NCI-H2227 (cell line): ENCODE data around the gene GLDN.
"Not testable (repeated sequence)": the region's sequence is repeated elsewhere in the genome, so short reads cannot be mapped to it uniquely, and the experiment has no call there.

Experiments used
- DNase-seq: peaks from one replicate; lab custom pipeline; 2025; ENCODE audit not compliant: unreplicated experiment; lab: John Stamatoyannopoulos, UW

Gene GLDN

DNA sequence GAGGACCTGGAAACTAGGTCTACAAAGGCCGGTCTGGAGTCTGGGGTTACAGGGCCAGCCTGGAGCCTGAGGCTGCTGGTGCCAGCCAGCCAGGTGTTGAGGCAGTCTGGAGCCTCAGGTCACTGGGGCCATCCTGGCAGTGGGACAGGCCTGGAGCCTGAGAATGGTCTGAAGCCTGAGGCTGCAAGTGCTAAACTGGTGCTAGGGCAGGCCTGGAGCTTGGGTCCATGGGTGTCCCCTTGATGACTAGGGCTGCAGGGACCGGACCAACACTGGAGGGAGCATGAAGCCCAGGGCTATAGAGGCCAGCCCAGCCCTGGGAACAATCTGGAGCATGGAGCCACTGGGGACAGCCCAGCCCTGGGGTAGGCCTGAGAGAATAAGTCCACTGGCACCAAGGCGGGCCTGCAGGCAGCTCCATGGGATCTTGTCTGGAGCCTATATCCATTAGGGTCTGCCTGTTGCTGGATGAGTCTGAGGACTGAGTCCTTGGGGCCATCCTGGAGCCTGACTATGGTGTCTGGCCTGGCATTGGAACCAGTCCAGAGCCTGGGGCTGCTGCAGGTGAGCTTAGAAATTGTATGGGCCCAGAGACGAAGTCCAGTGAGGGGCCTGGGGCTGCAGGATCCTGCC, 101.9 kb downstream of the GLDN start:
- DNase-seq, result no peak

DNA sequence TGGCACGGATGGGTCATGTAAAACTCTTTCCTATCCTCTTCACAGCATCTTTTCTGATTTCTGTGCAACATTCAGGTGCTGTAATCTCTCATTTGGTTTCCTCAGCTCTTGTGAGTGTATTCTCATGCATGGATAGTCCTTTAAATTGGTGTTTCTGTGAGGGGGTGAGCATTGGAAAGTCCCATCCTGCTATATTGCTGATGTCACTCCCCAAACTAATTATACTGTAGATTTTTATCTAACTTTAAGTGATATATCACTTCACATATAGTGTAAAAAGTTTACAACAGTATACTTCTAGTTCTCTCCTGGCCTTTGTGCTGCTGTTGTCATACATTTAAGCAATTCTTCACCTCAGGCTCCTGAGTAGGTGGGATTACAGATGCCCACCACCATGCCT, 102.7 kb downstream of the GLDN start:
- no peak for DNase-seq

DNA sequence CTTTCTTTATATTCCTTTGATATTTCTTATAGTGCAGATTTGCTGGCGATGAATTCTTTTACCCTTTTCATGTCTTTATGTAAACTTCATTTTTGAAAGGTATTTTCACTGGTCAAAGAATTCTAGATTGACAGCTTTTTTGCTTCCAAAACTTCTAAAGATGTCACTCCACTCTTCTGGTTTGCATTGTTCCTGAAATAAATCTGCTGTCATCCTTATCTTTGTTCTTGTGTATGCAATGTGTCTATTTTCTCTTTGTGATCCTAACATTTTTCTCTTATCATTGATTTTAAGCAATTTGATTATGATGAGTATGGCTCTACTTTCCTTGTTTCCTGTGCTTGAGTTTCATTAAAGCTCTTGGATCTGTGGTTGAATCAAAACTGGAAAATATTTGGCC, 103.4 kb downstream of the GLDN start:
- no peak for DNase-seq

DNA sequence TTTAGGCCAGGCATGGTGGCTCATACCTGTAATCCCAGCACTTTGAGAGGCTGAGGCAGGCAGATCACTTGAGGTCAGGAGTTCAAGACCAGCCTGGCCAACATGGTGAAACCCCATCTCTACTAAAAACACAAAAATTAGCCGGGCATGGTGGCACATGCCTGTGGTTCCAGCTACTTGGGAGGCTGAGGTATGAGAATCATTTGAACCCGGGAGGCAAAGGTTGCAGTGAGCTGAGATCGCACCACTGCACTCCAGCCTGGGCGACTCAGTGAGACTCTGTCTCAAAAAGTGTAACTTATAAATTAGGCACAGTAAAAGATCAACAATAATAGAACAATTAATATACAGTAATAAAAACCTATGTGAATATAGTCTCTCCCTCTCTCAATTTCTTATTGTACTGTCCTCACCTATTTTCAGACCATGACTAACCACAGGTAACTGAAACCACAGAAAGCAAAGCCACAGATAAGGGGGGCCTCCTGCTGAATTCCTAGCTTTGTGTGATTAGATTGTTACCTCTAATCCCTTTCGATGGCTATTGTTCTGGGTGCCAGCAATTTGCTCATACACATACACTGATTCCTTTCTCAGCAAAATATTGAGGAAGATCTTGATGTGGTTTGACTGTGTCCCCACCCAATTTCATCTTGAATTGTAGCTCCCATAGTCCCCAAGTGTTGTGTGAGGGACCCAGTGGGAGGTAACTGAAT, 104.7 kb downstream of the GLDN start:
- DNase-seq, result not testable (repeated sequence)

DNA sequence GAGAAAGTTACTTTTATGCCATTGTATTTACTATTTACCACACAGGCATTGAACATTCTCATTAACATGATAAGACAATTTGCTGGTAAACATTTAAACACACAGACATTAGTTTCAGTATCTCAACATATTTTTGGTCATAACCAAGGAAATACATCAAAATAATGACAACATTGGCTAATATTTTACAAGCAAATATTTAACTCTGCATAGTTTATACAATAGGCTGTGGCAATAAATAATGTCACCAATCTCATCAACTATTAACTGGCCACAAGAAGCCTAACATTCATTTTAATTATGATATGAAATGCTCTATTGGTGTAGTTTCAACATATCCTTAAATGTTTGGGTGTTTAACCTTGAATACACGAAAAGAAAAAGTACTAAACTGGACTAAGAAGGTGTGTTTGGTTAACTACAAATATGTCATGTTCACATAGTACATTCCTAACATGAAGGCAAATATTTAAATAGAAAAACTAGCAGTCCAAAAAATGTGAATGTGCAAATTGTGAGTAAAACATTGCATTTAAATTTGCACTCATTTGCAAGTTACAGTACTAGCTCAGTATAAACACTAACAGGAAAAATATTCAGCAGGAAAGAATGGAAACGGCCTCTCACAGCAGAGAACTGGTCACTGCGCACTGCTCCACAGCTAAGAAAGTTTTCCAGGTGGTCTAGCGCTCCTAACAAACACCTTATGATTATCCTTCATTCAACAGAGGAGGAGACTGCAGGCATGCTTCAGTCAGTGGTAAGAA, 106.6 kb downstream of the GLDN start:
- DNase-seq, result no peak

DNA sequence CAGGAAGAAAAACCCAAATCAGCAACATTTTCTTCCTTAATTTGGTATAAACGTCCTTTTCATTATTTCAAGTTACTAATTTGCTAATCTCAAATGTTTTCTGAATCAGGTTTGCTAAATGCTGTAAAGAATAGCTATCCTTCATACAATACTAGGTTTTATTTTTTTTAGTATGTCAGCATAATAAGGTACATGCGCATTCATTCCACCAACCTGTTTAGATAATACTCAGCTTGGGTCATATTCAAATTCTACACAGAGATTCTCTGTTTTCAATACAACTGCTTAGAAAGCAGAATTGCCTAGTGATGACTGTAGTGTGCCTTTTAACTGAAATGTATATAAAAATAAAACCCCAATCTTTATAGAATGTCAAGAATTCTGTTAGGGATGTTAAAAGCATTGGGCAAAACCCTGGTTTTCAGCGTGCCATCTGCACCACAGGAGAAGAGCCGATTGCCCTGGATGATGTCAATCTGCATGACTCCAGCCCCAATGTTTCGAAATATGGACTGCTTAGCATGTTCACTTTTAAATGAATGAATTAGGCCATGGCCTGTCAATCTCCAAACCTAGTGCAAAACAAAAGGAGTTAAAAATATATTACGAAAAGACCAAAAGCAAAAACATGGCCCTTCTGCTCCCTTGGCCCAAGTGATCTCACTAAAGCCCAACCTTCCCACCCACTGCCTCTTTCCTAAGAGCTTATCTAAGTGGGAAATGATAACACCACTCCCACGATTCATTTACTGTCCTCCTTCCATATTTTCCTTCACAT, 107.4 kb downstream of the GLDN start:
- no peak for DNase-seq

DNA sequence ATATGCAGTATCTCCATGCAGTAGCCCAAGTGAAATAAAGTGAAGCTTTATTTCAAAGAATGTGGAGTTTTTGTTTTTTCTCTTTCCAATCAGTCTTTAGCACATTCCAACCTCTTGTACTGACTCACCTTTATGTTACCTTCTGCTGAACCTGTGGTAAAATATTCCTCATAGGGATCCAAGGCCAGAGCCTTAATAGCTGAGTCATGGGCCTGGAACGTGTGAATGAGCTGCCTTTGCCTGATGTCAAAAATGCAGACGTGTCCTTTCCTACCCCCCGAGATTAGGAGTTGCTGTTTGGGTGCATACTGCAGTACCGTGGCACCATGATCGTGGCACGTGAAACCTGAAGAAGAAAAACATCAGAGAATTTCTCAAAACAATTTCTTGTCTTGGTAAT, 108.5 kb downstream of the GLDN start:
- no peak for DNase-seq
